IPS-15b (cell line): Measurements from ENCODE around the gene SGPL1.
"Not testable (repeated sequence)": the region's sequence is repeated elsewhere in the genome, so short reads cannot be mapped to it uniquely, and the experiment has no call there.

Source experiments
- H3K27me3 ChIP-seq: one replicate; pipeline ENCODE4 v1.6.1; 2013; ENCODE audit warnings: low read length; ENCODE audit not compliant: control insufficient read depth, insufficient read depth
- H3K36me3 ChIP-seq: one replicate; pipeline ENCODE4 v1.6.1; 2013; ENCODE audit warnings: low read length; ENCODE audit not compliant: control insufficient read depth, insufficient read depth
- H3K4me1 ChIP-seq: one replicate; pipeline ENCODE4 v1.6.1; 2013; ENCODE audit warnings: mild to moderate bottlenecking, low read length; ENCODE audit not compliant: control insufficient read depth, insufficient read depth
- H3K4me3 ChIP-seq: one replicate; pipeline ENCODE4 v1.5.1; 2013; ENCODE audit warnings: low read depth, low read length
- H3K9ac ChIP-seq: one replicate; pipeline ENCODE4 v1.6.1; 2013; ENCODE audit warnings: low read depth, mild to moderate bottlenecking, low read length
- H3K9me3 ChIP-seq: one replicate; pipeline ENCODE4 v1.6.1; 2013; ENCODE audit warnings: mild to moderate bottlenecking, low read length; ENCODE audit not compliant: control insufficient read depth, insufficient read depth

Gene SGPL1, protein sequence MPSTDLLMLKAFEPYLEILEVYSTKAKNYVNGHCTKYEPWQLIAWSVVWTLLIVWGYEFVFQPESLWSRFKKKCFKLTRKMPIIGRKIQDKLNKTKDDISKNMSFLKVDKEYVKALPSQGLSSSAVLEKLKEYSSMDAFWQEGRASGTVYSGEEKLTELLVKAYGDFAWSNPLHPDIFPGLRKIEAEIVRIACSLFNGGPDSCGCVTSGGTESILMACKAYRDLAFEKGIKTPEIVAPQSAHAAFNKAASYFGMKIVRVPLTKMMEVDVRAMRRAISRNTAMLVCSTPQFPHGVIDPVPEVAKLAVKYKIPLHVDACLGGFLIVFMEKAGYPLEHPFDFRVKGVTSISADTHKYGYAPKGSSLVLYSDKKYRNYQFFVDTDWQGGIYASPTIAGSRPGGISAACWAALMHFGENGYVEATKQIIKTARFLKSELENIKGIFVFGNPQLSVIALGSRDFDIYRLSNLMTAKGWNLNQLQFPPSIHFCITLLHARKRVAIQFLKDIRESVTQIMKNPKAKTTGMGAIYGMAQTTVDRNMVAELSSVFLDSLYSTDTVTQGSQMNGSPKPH

DNA sequence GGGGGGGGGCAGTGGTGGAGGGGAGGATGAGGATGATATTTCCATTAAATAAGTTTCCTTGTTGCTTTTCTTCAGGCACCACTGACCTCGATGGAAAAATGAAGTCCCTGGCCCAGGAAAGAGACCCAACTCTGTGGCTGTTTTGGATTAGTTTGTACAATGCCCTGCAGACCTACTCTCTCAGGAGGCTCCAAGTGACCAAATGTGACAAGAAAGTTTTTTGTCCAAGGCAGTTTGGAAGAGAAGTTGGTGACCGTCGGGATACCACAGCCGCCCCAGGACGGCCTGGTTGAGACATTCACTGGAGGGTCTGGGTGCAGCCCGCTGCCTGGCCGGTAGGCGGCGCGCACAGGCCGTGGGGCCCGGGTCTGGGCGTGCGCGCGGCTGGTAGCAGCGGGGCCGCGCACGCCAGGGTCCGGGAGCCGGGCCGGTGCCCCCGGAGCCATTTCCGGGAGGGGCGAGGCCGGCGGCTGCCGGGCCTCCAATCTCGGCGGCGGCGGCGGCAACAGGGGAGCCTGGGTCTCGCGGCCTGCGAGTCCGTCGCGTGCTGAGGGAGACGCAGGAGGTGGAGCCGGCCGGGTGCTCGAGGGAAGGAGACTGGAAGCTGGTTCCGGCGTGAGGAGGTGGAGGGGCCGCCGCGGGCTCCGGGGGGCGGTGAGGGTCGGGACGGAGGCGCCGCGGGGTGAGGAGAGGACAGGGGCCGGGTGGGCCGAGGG lies at the start of gene SGPL1:
TSS of gene SGPL1 (plus strand) at position 445 of the 716 bp plus-strand sequence. CDS start 906 bp downstream, outside the sequence.
- Histone ChIP-seq H3K36me3 (peaks cover 6% of the 10 kb centered on the region), H3K9me3 (no peaks in the 10 kb centered on the region), H3K4me3 (peak within 1 kb of the TSS; percentile 87), H3K27me3 (no peaks in the 10 kb centered on the region), H3K4me1 (no peaks in the 10 kb centered on the region), H3K9ac (peak within 1 kb of the TSS; percentile 81)

DNA sequence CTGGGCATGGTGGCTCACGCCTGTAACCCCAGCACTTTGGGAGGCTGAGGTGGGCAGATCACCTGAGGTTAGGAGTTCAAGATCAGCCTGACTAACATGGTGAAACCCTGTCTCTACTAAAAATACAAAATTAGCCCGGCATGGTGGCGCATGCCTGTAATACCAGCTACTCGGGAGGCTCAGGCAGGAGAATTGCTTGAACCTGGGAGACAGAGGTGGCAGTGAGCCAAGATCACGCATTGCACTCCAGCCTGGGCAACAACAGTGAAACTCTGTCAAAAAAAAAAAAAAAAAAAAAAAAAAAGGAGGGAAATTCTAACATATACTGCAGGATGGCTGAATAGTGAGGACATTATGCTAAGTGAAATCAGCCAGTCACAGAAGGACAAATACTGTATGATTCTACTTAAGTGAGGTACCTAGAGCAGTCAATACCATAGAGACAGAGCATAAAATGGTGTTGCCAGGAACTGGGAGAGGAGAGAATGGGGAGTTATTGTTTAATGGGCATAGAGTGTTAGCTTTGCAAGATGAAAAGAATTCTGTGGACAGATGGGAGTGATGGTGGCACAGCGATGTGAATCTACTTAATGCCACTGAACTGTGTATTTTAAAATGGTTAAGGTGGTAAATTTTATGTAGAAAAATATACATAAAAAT lies 47.6 kb upstream of the SGPL1 start:
- not testable (repeated sequence) for H3K4me1 ChIP-seq, H3K4me3 ChIP-seq
- H3K9me3 ChIP-seq, result peaks cover 10% of the 10 kb centered on the region

DNA sequence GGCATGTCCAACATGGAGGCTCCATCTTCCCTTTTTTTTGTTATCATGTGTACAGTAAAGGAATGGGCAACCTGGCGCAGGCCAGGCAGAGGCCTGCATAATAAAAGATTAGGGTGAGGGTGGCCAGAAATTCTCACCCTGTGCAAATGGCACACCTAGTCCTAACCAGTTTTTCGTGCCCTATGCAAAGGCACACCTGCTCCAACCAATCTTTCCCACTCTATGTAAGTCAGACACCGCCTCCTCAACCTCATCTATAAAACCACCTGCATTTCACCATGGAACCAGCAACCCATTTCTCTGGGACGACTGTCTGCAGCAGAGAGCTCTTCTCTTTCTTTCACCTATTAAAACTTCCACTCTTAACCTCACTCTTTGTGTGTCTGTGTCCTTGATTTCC lies 46.6 kb upstream of the SGPL1 start:
- no peak overlapping the region for H3K4me3 ChIP-seq
- H3K36me3 ChIP-seq, result no peaks in the 10 kb centered on the region
- H3K9ac ChIP-seq, result no peak overlapping the region
- H3K9me3 ChIP-seq, result peaks cover 10% of the 10 kb centered on the region
- no peaks in the 10 kb centered on the region for H3K27me3 ChIP-seq
- no peaks in the 10 kb centered on the region for H3K4me1 ChIP-seq

More for the DNA sequence above, 47.6 kb upstream of the SGPL1 start:
- H3K27me3 ChIP-seq, H3K9ac ChIP-seq, H3K36me3 ChIP-seq: not testable (repeated sequence)

DNA sequence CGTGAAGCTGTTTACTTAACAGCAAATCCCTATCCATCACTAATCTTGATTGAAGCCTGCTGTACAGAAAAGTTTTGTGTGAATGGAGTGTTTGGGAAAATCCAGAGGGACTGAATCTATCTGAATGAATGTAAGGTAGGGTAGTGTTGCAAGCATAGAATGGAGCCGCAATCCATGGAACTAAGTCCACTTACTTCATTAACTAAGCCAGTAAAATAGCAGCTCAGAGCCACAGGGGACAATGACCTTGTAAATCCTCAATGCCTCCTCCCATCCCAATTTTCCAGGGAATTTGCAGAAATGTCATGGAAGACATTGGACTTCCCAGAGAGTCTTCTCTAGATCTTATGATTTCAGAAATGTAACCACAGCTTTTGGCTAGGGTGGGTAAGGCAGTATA lies 45.7 kb upstream of the SGPL1 start:
- no peak overlapping the region for H3K4me3 ChIP-seq
- no peak overlapping the region for H3K9ac ChIP-seq
- H3K36me3 ChIP-seq, result no peaks in the 10 kb centered on the region
- H3K4me1 ChIP-seq, result no peaks in the 10 kb centered on the region
- no peaks in the 10 kb centered on the region for H3K27me3 ChIP-seq
- peaks cover 10% of the 10 kb centered on the region for H3K9me3 ChIP-seq

DNA sequence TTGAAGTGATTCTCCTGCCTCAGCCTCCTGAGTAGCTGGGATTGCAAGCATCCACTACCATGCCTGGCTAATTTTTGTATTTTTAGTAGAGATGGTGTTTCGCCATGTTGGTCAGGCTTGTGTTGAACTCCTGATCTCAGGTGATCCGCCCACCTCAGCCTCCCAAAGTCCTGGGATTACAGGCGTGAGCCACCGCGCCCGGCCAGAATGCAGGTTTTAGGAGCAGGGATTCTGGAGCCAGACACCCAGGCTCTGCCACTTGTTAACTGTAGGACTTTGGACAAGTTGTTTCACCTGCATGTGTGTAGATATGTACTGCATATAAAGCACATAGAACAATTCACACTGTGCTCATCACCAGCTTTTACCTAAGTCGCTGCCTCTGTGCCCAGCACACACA lies 45.2 kb upstream of the SGPL1 start:
- not testable (repeated sequence) for H3K9me3 ChIP-seq, H3K4me1 ChIP-seq, H3K36me3 ChIP-seq, H3K4me3 ChIP-seq, H3K9ac ChIP-seq, H3K27me3 ChIP-seq

DNA sequence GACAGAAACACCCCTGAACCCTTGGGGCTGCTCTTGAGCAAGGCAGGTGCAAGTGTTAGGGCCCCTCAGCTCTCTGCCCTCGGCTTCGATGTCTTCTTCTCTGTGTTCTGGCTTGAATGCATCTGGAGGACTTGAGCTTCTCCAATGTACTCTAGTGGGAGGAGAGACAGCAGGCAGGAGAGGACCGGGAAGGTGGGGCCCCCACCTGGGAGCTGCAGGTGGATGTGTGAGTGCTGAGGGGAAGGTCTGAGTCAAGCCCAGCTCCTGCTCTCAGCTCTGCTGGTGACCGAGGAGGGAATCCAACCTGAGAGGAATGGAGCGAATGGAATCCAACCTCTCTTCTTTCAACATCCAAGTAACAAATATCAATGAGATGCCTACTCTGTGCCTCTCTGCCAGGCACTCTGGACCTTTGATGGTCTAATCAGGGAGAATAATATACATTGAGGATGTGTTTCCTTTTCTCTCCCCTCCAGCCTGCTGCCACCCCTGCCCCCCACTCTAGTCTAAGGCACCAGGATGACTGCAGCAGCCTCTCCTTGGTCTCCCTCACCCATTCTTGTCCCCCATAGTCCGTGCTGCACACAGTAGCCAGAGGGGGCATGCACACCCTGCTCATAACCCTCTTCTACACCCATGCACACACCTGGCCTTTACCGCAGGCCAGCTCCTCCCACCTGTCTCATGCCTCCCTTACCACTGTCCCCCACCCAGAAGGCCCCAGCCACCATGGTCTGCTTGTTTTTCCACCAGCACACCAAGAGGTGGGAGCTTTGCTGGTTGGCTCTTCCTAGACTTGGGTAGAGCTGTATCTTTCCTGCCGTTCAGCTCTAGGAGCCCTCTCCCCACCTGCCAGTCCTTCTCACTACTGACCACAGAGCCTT lies 44.2 kb upstream of the SGPL1 start:
- H3K36me3 ChIP-seq, result no peaks in the 10 kb centered on the region
- H3K9me3 ChIP-seq, result no peaks in the 10 kb centered on the region
- no peaks in the 10 kb centered on the region for H3K4me1 ChIP-seq
- no peak overlapping the region for H3K9ac ChIP-seq
- no peak overlapping the region for H3K4me3 ChIP-seq
- H3K27me3 ChIP-seq, result no peaks in the 10 kb centered on the region

DNA sequence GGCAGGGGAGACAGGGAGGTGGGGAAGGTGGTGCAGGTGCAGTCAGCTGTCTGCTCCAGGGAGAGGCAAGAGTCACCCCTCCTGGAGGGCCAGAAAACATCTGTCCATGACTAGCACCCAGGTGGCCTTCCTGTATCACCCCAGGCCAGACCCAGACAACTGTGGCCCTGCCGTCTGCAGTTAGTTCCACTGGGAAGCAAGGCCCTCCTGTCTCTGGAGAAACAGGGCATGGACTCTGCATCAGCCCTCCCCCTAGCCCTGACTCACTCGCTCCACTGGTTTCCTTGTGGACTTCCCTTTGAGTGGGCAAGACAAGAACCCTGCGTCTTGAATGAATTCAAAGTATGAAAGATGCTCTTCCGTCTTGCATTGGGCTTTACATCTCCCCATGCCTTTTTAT lies 43.1 kb upstream of the SGPL1 start:
- H3K36me3 ChIP-seq, result no peaks in the 10 kb centered on the region
- H3K9me3 ChIP-seq, result no peaks in the 10 kb centered on the region
- H3K4me3 ChIP-seq, result no peak overlapping the region
- H3K4me1 ChIP-seq, result no peaks in the 10 kb centered on the region
- no peak overlapping the region for H3K9ac ChIP-seq
- H3K27me3 ChIP-seq, result no peaks in the 10 kb centered on the region

DNA sequence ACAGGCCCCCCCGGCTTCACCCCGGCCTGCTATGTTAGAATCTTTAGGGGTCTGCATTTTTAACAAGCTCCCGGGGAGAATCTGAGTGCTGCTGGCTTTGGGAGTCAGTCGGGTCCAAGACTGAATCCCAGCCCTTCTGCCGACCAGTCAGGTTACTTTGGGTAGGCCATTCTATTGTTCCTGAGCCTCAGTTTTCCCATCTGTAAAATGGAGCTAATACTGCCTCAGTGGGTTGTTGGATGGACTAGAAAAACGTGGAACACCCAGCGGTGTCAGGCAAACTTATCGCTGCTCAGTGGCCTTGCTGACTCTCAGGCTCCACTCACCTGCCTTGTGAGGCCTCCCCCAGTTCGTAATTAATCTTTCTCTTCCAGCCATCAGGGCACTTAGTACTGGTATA lies 42.3 kb upstream of the SGPL1 start:
- Histone ChIP-seq H3K9ac (no peak overlapping the region), H3K9me3 (no peaks in the 10 kb centered on the region), H3K4me3 (no peak overlapping the region), H3K4me1 (no peaks in the 10 kb centered on the region), H3K27me3 (no peaks in the 10 kb centered on the region), H3K36me3 (no peaks in the 10 kb centered on the region)

DNA sequence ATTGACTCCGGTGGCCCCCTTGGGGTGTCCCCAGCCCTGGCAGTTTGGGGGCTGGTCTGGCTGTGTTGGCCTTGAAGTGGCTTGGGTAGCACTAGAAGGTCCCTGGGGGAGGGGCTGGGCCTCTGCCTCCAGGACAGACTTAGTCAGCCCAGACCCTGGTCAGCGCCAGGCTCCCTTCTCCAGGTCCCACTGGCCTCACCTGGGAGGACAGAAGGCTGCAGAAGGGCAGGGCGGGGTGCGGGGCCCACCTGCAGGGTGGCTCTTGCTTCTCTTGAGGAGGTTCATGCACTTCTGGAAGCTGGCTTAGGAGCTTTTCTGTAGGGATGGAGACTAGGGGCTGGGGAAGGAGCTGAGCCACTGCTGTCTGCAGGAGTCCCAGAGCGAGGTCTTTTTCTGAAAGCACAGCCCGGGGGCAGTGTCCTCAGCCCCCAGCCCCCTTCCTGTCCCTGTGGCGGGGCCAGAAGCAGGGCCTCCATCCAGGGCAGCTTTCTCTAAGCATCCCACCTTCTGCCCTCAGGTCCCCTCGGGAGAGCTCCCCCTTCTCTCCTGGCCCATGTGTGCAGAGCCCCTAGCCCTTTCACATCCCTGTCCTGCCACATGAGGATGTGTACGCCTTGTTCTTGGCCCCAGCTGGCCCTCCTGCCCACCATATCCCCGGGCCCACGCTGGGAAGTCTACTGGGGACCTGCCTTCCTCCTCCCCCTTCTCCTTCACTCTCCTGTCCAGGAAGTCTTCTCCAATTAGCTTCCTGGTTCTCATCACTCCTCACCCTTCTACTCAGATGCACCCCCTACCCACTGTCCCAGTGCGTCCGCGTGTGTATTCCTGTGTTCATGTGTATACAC lies 41.6 kb upstream of the SGPL1 start:
- H3K4me3 ChIP-seq, result no peak overlapping the region
- H3K36me3 ChIP-seq, result no peaks in the 10 kb centered on the region
- no peaks in the 10 kb centered on the region for H3K27me3 ChIP-seq
- H3K4me1 ChIP-seq, result no peaks in the 10 kb centered on the region
- H3K9me3 ChIP-seq, result no peaks in the 10 kb centered on the region
- H3K9ac ChIP-seq, result no peak overlapping the region

DNA sequence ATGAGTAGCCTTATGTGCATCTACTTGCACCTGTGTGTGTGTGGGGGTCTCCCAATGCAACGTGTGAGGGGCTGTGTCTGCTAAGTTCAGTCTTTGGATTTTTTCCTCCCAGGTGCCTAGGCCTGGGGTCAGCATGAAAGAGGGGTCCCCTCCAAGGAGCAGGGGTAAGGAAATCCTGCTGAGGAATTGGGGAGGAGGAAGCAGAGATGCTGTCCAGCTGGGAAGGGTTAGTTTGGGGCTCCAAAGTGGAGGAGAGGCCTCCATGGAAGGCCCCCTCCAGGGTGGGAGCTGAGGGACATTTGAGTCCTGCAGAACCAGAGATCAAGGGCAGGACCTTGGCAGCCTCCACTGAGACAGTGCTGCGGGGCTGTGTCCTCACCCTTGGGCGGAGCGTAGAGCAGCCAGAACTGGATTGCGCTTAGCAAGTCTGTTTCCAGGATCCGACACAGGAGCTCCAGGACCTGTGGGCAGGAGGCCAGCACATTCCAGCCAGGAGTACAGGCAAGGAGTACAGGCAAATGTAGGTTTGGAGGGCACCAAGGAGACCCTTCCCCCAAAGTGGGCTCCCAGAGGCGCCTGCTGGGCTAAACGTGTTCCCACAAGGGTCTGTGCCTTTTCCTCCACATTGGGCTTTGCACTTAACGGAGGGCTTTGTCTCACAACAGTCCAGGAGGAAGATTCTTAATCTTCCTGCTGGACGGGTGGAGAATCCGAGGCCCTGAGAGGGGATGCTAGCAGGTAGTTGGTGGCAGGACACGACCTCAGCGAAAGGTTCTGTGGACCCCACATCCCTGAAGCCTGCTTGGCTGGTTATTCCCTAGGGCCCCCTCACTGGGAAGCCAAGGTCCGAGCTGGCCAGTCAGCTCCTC lies 40.7 kb upstream of the SGPL1 start:
- no peaks in the 10 kb centered on the region for H3K9me3 ChIP-seq
- H3K4me1 ChIP-seq, result no peaks in the 10 kb centered on the region
- no peak overlapping the region for H3K9ac ChIP-seq
- H3K36me3 ChIP-seq, result no peaks in the 10 kb centered on the region
- no peaks in the 10 kb centered on the region for H3K27me3 ChIP-seq
- H3K4me3 ChIP-seq, result no peak overlapping the region
